Adrenal gland (tissue), 5 donors: ENCODE measurements around the gene RIBC2.

Source experiments
- CTCF ChIP-seq, 6 experiments: fragments of 450-650 bp in 4 of 6; fragments of 200-600 bp in 2 of 6; sonication (generic) in 1 of 6; IDR thresholded peaks; 1 replicate in 5 of 6; 2 replicates in 1 of 6; pipeline versions ENCODE4 v1.5.1 to v1.8.0; 2016 to 2021; ENCODE audit warnings: antibody characterized with exemption in 6 of 6, mild to moderate bottlenecking in 2 of 6, moderate library complexity in 1 of 6
- POLR2A ChIP-seq, 2 donors: fragments of 450-650 bp; IDR thresholded peaks; one replicate each; pipeline ENCODE4 v1.6.1; 2017; ENCODE audit warnings: antibody characterized with exemption in 2 of 2, mild to moderate bottlenecking in 2 of 2, moderate library complexity in 1 of 2
- donor health status: DM: no; HTN: no; CAD: no.

- TF ChIP-seq CTCF (IDR thresholded peaks at IDR 0.05) (no peak), POLR2A (IDR thresholded peaks at IDR 0.05) (no peak)
These were observed 17.4 kb downstream of the RIBC2 start for GRCh38 chr22:45430871-45431270.
